BJ (cell line): ENCODE results near the gene ZNF146. TPM values are rescaled to one million over a fixed set of nuclear protein-coding genes. Genes with fewer than 3 reads are reported as not detected.
"Not testable (repeated sequence)": the region's sequence is repeated elsewhere in the genome, so short reads cannot be mapped to it uniquely, and the experiment has no call there.

Experiments
- CTCF ChIA-PET: fragments of 350-600 bp; formaldehyde crosslinking; extraction: SDS; loops from one replicate; lab custom pipeline; 2021; ENCODE audit warnings: antibody characterized with exemption, inconsistent platforms; lab: Yijun Ruan, JAX
- POLR2A ChIA-PET: fragments of 300-600 bp; sonication (Branson Sonifier 250); formaldehyde crosslinking; extraction: SDS; loops from one replicate; lab custom pipeline; 2021; ENCODE audit warnings: antibody characterized with exemption; lab: Charles Lee
- DNase-seq: peaks from one replicate; pipeline ENCODE4 v3.0.0-alpha.2; 2011; ENCODE audit warnings: low read depth
- H3K27me3 ChIP-seq: 2 replicates; pipeline ENCODE4 v1.6.0; 2011; ENCODE audit warnings: low read length; ENCODE audit not compliant: control insufficient read depth, insufficient read depth
- H3K36me3 ChIP-seq: 2 replicates; pipeline ENCODE4 v1.5.1; 2011; ENCODE audit warnings: low read length; ENCODE audit not compliant: control insufficient read depth, insufficient read depth
- H3K4me3 ChIP-seq: 2 replicates; pipeline ENCODE4 v1.5.1; 2011; ENCODE audit warnings: low read depth, mild to moderate bottlenecking, control low read depth, low read length
- polyA minus RNA-seq: library from RNA; depleted of rRNA, polyadenylated mRNA; stranded (reverse); fragments of >200 nt; gene quantifications from 2 replicates; pipeline ENCODE4 v1.2.3, GENCODE V29; 2011; rRNA and poly(A)+ RNA removed
- polyA plus RNA-seq: library from polyadenylated mRNA; depleted of rRNA; stranded (reverse); fragments of >200 nt; gene quantifications from 2 replicates; pipeline ENCODE4 v1.2.3, GENCODE V29; 2011; rRNA removed
- TF ChIP-seq, protein P1 (sequence below): IDR thresholded peaks from 2 replicates; pipeline ENCODE4 v1.5.1; 2011; ENCODE audit warnings: low read depth, mild to moderate bottlenecking, control low read depth, inconsistent platforms, low read length, moderate library complexity; ENCODE audit not compliant: insufficient read depth

ZNF146 gene
- polyA plus RNA-seq (24.3 and 54.1 TPM in 2 replicates), polyA minus RNA-seq (18.6 and 19.2 TPM in 2 replicates)

- Histone ChIP-seq H3K27me3 (no peaks in the 10 kb centered on the region), H3K36me3 (peaks cover 3% of the 10 kb centered on the region; the same call in 1 of the 2 replicates), H3K4me3 (peak within 1 kb of the TSS; percentile 95)
- ChIA-PET POLR2A (interaction anchor here (0.6 to 1.3 kb wide), 4 partner anchors 10 to 100 kb away, joined by 3 to 8 read pairs (median 6); partner anchors contain the start of gene POLR2I), CTCF (interaction anchor here (0.9 to 1.0 kb wide), 2 partner anchors 24 to 87 kb away, joined by 3 read pairs; no protein-coding TSS in a partner anchor)
- TF ChIP-seq, protein P1, sequence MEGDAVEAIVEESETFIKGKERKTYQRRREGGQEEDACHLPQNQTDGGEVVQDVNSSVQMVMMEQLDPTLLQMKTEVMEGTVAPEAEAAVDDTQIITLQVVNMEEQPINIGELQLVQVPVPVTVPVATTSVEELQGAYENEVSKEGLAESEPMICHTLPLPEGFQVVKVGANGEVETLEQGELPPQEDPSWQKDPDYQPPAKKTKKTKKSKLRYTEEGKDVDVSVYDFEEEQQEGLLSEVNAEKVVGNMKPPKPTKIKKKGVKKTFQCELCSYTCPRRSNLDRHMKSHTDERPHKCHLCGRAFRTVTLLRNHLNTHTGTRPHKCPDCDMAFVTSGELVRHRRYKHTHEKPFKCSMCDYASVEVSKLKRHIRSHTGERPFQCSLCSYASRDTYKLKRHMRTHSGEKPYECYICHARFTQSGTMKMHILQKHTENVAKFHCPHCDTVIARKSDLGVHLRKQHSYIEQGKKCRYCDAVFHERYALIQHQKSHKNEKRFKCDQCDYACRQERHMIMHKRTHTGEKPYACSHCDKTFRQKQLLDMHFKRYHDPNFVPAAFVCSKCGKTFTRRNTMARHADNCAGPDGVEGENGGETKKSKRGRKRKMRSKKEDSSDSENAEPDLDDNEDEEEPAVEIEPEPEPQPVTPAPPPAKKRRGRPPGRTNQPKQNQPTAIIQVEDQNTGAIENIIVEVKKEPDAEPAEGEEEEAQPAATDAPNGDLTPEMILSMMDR = no peak
- DNase-seq = peak; percentile 93
Measured at GRCh38 chr19:36214386-36215275, at the start of gene ZNF146, which contains the start of gene ZNF565. TSS of gene ZNF146 (plus strand) at chr19:36215106. CDS start at chr19:36236441, 21,335 bp downstream. TSS of gene ZNF565 (minus strand) at chr19:36214665. CDS start at chr19:36201985, 12,680 bp downstream.

- Histone ChIP-seq H3K4me3 (no peak overlapping the region), H3K27me3 (no peaks in the 10 kb centered on the region), H3K36me3 (no peaks in the 10 kb centered on the region)
- TF ChIP-seq, protein P1 = no peak
- POLR2A ChIA-PET = no interaction called here
- CTCF ChIA-PET = interaction anchor here (0.7 to 5.4 kb wide), 9 partner anchors 8 to 222 kb away, joined by 3 to 61 read pairs (median 7); no protein-coding TSS in a partner anchor
- DNase-seq = no peak
Measured at GRCh38 chr19:36169084-36169760, 45.7 kb upstream of the ZNF146 start.

- H3K27me3 ChIP-seq = no peaks in the 10 kb centered on the region
- no peak overlapping the region for H3K4me3 ChIP-seq
- POLR2A ChIA-PET = no interaction called here
- no peaks in the 10 kb centered on the region for H3K36me3 ChIP-seq
- TF ChIP-seq, protein P1 = no peak
- CTCF ChIA-PET = interaction anchor here (0.7 to 3.9 kb wide), 4 partner anchors 9 to 46 kb away, joined by 3 to 39 read pairs (median 4); no protein-coding TSS in a partner anchor
- no peak for DNase-seq
Measured at GRCh38 chr19:36172852-36173251, 42.1 kb upstream of the ZNF146 start.

- CTCF ChIA-PET = interaction anchor here (0.6 to 3.9 kb wide), 4 partner anchors 9 to 113 kb away, joined by 3 to 39 read pairs (median 4); no protein-coding TSS in a partner anchor
- POLR2A ChIA-PET, H3K4me3 ChIP-seq, DNase-seq, H3K27me3 ChIP-seq, H3K36me3 ChIP-seq: not testable (repeated sequence)
Measured at GRCh38 chr19:36173846-36174245, 41.1 kb upstream of the ZNF146 start.

DNA sequence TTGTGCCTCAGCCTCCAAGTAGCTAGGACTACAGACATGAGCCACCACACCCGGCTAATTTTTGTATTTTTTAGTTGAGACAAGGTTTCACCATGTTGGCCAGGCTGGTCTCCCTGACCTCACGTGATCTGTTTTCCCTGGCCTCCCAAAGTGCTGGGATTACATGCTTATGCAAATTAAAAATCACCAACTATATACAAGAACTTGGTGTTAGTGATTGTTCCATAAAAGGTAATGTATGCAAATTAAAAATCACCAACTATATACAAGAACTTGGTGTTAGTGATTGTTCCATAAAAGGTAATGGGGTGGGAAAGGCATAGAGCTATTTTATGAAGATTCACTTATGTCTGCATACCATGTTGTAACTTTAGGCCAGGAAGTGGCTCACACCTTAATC, 35.8 kb upstream of the ZNF146 start:
- H3K4me3 ChIP-seq, DNase-seq, H3K36me3 ChIP-seq, POLR2A ChIA-PET, H3K27me3 ChIP-seq: not testable (repeated sequence)
- CTCF ChIA-PET = interaction anchor here (0.7 to 1.8 kb wide), 2 partner anchors 51 to 118 kb away, joined by 4 read pairs; no protein-coding TSS in a partner anchor
